Lower leg skin (tissue), 3 donors: Measurements from ENCODE around the gene MR1.

Experiments
- POLR2A ChIP-seq, 2 donors: fragments of 450-650 bp; IDR thresholded peaks; one replicate each; pipeline ENCODE4 v1.6.1; 2016 to 2017; ENCODE audit warnings: antibody characterized with exemption in 2 of 2, mild to moderate bottlenecking in 1 of 2, moderate library complexity in 1 of 2
- TF ChIP-seq, protein P1 (sequence below), 3 donors: fragments of 450-650 bp; IDR thresholded peaks; one replicate each; pipeline ENCODE4 v1.5.1; 2016; ENCODE audit warnings: antibody characterized with exemption in 3 of 3, mild to moderate bottlenecking in 3 of 3, moderate library complexity in 2 of 3

GRCh38 chr1:181110013-181110412 is 76.2 kb downstream of the MR1 start:
- TF ChIP-seq, protein P1, sequence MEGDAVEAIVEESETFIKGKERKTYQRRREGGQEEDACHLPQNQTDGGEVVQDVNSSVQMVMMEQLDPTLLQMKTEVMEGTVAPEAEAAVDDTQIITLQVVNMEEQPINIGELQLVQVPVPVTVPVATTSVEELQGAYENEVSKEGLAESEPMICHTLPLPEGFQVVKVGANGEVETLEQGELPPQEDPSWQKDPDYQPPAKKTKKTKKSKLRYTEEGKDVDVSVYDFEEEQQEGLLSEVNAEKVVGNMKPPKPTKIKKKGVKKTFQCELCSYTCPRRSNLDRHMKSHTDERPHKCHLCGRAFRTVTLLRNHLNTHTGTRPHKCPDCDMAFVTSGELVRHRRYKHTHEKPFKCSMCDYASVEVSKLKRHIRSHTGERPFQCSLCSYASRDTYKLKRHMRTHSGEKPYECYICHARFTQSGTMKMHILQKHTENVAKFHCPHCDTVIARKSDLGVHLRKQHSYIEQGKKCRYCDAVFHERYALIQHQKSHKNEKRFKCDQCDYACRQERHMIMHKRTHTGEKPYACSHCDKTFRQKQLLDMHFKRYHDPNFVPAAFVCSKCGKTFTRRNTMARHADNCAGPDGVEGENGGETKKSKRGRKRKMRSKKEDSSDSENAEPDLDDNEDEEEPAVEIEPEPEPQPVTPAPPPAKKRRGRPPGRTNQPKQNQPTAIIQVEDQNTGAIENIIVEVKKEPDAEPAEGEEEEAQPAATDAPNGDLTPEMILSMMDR (IDR thresholded peaks at IDR 0.05): no peak
- TF ChIP-seq POLR2A (IDR thresholded peaks at IDR 0.05): no peak
